WTC11 (cell line): Measurements from ENCODE around the gene SPDYE16. TPM values are rescaled to one million over a fixed set of nuclear protein-coding genes. Genes with fewer than 3 reads are reported as not detected.
"Not testable (repeated sequence)": the region's sequence is repeated elsewhere in the genome, so short reads cannot be mapped to it uniquely, and the experiment has no call there.

Experiments used
- ATAC-seq: fragments of 200-7000 bp; cut with Tn5 transposase; 2 replicates; pipeline ENCODE4 v1.10.0; 2021; ENCODE audit warnings: mild to moderate bottlenecking, moderate library complexity
- CTCF ChIA-PET: fragments of 300-600 bp; sonication (Branson Sonifier 250); formaldehyde crosslinking; loops from one replicate; lab custom pipeline; 2021; ENCODE audit warnings: antibody characterized with exemption; lab: Charles Lee
- POLR2A ChIA-PET: fragments of 350-600 bp; sonication (Branson Sonifier 250); formaldehyde crosslinking; loops from one replicate; lab custom pipeline; 2021; ENCODE audit warnings: antibody characterized with exemption; lab: Charles Lee
- DNase-seq: peaks from one replicate; pipeline ENCODE4 v3.0.0; 2021; ENCODE audit warnings: low spot score
- H3K27ac Mint-ChIP-seq: 2 replicates; pipeline ENCODE4 v1.8.0; 2021; ENCODE audit warnings: mixed read lengths
- H3K27me3 Mint-ChIP-seq: 2 replicates; pipeline ENCODE4 v1.8.0; 2021; ENCODE audit warnings: low read depth, mild to moderate bottlenecking, moderate library complexity, mixed read lengths
- H3K36me3 Mint-ChIP-seq: 2 replicates; pipeline ENCODE4 v1.8.0; 2021; ENCODE audit warnings: mixed read lengths
- H3K4me1 Mint-ChIP-seq: 2 replicates; pipeline ENCODE4 v1.8.0; 2022; ENCODE audit warnings: mixed read lengths
- H3K4me3 Mint-ChIP-seq: 2 replicates; pipeline ENCODE4 v1.8.0; 2021; ENCODE audit warnings: mild to moderate bottlenecking, moderate library complexity, mixed read lengths
- H3K9me3 Mint-ChIP-seq: 2 replicates; pipeline ENCODE4 v1.8.0; 2021; ENCODE audit warnings: mixed read lengths
- CBFB ChIP-seq: sonication (generic); formaldehyde crosslinking; IDR thresholded peaks from 2 replicates; pipeline ENCODE4 v1.8.1; 2022; ENCODE audit warnings: mild to moderate bottlenecking, low read depth, missing genetic modification reagents
- CREM ChIP-seq: sonication (generic); formaldehyde crosslinking; IDR thresholded peaks from 2 replicates; pipeline ENCODE4 v1.8.1; 2022; ENCODE audit warnings: mild to moderate bottlenecking, missing genetic modification reagents, moderate library complexity
- ETV6 ChIP-seq: sonication (generic); formaldehyde crosslinking; IDR thresholded peaks from 2 replicates; pipeline ENCODE4 v1.8.1; 2022; ENCODE audit warnings: mild to moderate bottlenecking, missing genetic modification reagents
- FOXK1 ChIP-seq: sonication (generic); formaldehyde crosslinking; IDR thresholded peaks from 2 replicates; pipeline ENCODE4 v1.8.0; 2022; ENCODE audit warnings: mild to moderate bottlenecking, moderate library complexity, missing genetic modification reagents
- FOXP1 ChIP-seq: sonication (generic); formaldehyde crosslinking; IDR thresholded peaks from 2 replicates; pipeline ENCODE4 v1.8.0; 2022; ENCODE audit warnings: missing genetic modification reagents, mild to moderate bottlenecking, moderate library complexity, borderline replicate concordance
- KAT7 ChIP-seq: sonication (generic); formaldehyde crosslinking; IDR thresholded peaks from 2 replicates; pipeline ENCODE4 v1.8.1; 2023; ENCODE audit warnings: missing genetic modification reagents, mild to moderate bottlenecking, borderline replicate concordance
- MAX ChIP-seq: sonication (generic); formaldehyde crosslinking; IDR thresholded peaks from 2 replicates; pipeline ENCODE4 v1.8.0; 2022; ENCODE audit warnings: mild to moderate bottlenecking, missing genetic modification reagents
- NFE2L1 ChIP-seq: sonication (generic); formaldehyde crosslinking; IDR thresholded peaks from 2 replicates; pipeline ENCODE4 v1.8.1; 2023; ENCODE audit warnings: missing genetic modification reagents
- NFYB ChIP-seq: sonication (generic); formaldehyde crosslinking; conservative IDR thresholded peaks from 2 replicates; pipeline ENCODE4 v1.8.0; 2022; ENCODE audit warnings: low read depth, missing genetic modification reagents
- NR2C2 ChIP-seq: sonication (generic); formaldehyde crosslinking; IDR thresholded peaks from 2 replicates; pipeline ENCODE4 v1.8.0; 2022; ENCODE audit warnings: mild to moderate bottlenecking, missing genetic modification reagents
- RELA ChIP-seq: sonication (generic); formaldehyde crosslinking; IDR thresholded peaks from 2 replicates; pipeline ENCODE4 v1.8.1; 2022; ENCODE audit warnings: missing genetic modification reagents, mild to moderate bottlenecking, borderline replicate concordance
- SP1 ChIP-seq: sonication (generic); formaldehyde crosslinking; conservative IDR thresholded peaks from 2 replicates; pipeline ENCODE4 v1.8.1; 2022; ENCODE audit warnings: missing genetic modification reagents
- TEAD1 ChIP-seq: sonication (generic); formaldehyde crosslinking; IDR thresholded peaks from 2 replicates; pipeline ENCODE4 v1.8.0; 2022; ENCODE audit warnings: mild to moderate bottlenecking, missing genetic modification reagents
- TP53 ChIP-seq: sonication (generic); formaldehyde crosslinking; IDR thresholded peaks from 2 replicates; pipeline ENCODE4 v1.8.1; 2023; ENCODE audit warnings: mild to moderate bottlenecking, missing genetic modification reagents
- ZBTB43 ChIP-seq: sonication (generic); formaldehyde crosslinking; IDR thresholded peaks from 2 replicates; pipeline ENCODE4 v1.8.1; 2023; ENCODE audit warnings: mild to moderate bottlenecking, missing genetic modification reagents
- ZNF317 ChIP-seq: sonication (generic); formaldehyde crosslinking; IDR thresholded peaks from 2 replicates; pipeline ENCODE4 v1.8.1; 2023; ENCODE audit warnings: low read depth, mild to moderate bottlenecking, moderate library complexity, missing genetic modification reagents, borderline replicate concordance
- total RNA-seq: library from RNA; stranded (reverse); gene quantifications from 3 replicates; pipeline ENCODE4 v1.2.3, GENCODE V29; 2021
- TF ChIP-seq, protein P1 (sequence below): sonication (generic); formaldehyde crosslinking; IDR thresholded peaks from 2 replicates; pipeline ENCODE4 v1.8.0; 2022; ENCODE audit warnings: mild to moderate bottlenecking, missing genetic modification reagents
- TF ChIP-seq, protein P2 (sequence below): sonication (generic); formaldehyde crosslinking; IDR thresholded peaks from 2 replicates; pipeline ENCODE4 v1.8.1; 2022; ENCODE audit warnings: mild to moderate bottlenecking, missing genetic modification reagents, moderate library complexity, borderline replicate concordance
- TF ChIP-seq, protein P3 (sequence below): sonication (generic); formaldehyde crosslinking; IDR thresholded peaks from 2 replicates; pipeline ENCODE4 v1.8.1; 2022; ENCODE audit warnings: mild to moderate bottlenecking, moderate library complexity, missing genetic modification reagents
- TF ChIP-seq, protein P4 (sequence below): sonication (generic); formaldehyde crosslinking; IDR thresholded peaks from 2 replicates; pipeline ENCODE4 v1.8.0; 2023; ENCODE audit warnings: missing genetic modification reagents, mild to moderate bottlenecking, borderline replicate concordance
- TF ChIP-seq, protein P5 (sequence below): sonication (generic); formaldehyde crosslinking; IDR thresholded peaks from 2 replicates; pipeline ENCODE4 v1.8.1; 2023; ENCODE audit warnings: mild to moderate bottlenecking, moderate library complexity, missing genetic modification reagents

SPDYE16 gene
- total RNA-seq, 1 experiment from 2014 or later, result not detected

GRCh38 chr7:76549025-76549854 lies 6.1 kb upstream of the SPDYE16 start:
- H3K36me3 Mint-ChIP-seq, CTCF ChIA-PET, POLR2A ChIA-PET, H3K9me3 Mint-ChIP-seq, H3K4me1 Mint-ChIP-seq, H3K27me3 Mint-ChIP-seq: not testable (repeated sequence)
- TF ChIP-seq TEAD1 (CRISPR knock-in tag) (0 out of 2 replicates have a peak, but pooled peaks have one; percentile 76), ZNF317 (0 out of 2 replicates have a peak, but pooled peaks have one; percentile 29), NFE2L1 (CRISPR knock-in tag) (peak; percentile 48; the same call in 1 of the 2 replicates), ETV6 (CRISPR knock-in tag) (peak; percentile 49; the same call in 1 of the 2 replicates), FOXP1 (CRISPR knock-in tag) (peak; percentile 89; the same call in 1 of the 2 replicates), FOXK1 (peak; percentile 69), MAX (CRISPR knock-in tag) (peak; percentile 87), RELA (CRISPR knock-in tag) (peak; percentile 70; the same call in 1 of the 2 replicates), NR2C2 (CRISPR knock-in tag) (peak; percentile 55; the same call in 1 of the 2 replicates), KAT7 (CRISPR knock-in tag) (peak; percentile 61; the same call in 1 of the 2 replicates), CBFB (CRISPR knock-in tag) (0 out of 2 replicates have a peak, but pooled peaks have one; percentile 26), NFYB (CRISPR knock-in tag) (0 out of 2 replicates have a peak, but pooled peaks have one; percentile 17), SP1 (CRISPR knock-in tag) (0 out of 2 replicates have a peak, but pooled peaks have one; percentile 13), TP53 (CRISPR knock-in tag) (0 out of 2 replicates have a peak, but pooled peaks have one; percentile 63), ZBTB43 (CRISPR knock-in tag) (0 out of 2 replicates have a peak, but pooled peaks have one; percentile 75), CREM (CRISPR knock-in tag) (peak; percentile 51; the same call in 1 of the 2 replicates)
- TF ChIP-seq, protein P1, sequence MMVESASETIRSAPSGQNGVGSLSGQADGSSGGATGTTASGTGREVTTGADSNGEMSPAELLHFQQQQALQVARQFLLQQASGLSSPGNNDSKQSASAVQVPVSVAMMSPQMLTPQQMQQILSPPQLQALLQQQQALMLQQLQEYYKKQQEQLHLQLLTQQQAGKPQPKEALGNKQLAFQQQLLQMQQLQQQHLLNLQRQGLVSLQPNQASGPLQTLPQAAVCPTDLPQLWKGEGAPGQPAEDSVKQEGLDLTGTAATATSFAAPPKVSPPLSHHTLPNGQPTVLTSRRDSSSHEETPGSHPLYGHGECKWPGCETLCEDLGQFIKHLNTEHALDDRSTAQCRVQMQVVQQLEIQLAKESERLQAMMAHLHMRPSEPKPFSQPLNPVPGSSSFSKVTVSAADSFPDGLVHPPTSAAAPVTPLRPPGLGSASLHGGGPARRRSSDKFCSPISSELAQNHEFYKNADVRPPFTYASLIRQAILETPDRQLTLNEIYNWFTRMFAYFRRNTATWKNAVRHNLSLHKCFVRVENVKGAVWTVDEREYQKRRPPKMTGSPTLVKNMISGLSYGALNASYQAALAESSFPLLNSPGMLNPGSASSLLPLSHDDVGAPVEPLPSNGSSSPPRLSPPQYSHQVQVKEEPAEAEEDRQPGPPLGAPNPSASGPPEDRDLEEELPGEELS (CRISPR knock-in tag), result peak; percentile 51
- TF ChIP-seq, protein P2, sequence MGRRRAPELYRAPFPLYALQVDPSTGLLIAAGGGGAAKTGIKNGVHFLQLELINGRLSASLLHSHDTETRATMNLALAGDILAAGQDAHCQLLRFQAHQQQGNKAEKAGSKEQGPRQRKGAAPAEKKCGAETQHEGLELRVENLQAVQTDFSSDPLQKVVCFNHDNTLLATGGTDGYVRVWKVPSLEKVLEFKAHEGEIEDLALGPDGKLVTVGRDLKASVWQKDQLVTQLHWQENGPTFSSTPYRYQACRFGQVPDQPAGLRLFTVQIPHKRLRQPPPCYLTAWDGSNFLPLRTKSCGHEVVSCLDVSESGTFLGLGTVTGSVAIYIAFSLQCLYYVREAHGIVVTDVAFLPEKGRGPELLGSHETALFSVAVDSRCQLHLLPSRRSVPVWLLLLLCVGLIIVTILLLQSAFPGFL (CRISPR knock-in tag), result peak; percentile 51; the same call in 1 of the 2 replicates
- TF ChIP-seq, protein P3, sequence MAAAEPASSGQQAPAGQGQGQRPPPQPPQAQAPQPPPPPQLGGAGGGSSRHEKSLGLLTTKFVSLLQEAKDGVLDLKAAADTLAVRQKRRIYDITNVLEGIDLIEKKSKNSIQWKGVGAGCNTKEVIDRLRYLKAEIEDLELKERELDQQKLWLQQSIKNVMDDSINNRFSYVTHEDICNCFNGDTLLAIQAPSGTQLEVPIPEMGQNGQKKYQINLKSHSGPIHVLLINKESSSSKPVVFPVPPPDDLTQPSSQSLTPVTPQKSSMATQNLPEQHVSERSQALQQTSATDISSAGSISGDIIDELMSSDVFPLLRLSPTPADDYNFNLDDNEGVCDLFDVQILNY (CRISPR knock-in tag), result peak; percentile 27; the same call in 1 of the 2 replicates
- TF ChIP-seq, protein P4, sequence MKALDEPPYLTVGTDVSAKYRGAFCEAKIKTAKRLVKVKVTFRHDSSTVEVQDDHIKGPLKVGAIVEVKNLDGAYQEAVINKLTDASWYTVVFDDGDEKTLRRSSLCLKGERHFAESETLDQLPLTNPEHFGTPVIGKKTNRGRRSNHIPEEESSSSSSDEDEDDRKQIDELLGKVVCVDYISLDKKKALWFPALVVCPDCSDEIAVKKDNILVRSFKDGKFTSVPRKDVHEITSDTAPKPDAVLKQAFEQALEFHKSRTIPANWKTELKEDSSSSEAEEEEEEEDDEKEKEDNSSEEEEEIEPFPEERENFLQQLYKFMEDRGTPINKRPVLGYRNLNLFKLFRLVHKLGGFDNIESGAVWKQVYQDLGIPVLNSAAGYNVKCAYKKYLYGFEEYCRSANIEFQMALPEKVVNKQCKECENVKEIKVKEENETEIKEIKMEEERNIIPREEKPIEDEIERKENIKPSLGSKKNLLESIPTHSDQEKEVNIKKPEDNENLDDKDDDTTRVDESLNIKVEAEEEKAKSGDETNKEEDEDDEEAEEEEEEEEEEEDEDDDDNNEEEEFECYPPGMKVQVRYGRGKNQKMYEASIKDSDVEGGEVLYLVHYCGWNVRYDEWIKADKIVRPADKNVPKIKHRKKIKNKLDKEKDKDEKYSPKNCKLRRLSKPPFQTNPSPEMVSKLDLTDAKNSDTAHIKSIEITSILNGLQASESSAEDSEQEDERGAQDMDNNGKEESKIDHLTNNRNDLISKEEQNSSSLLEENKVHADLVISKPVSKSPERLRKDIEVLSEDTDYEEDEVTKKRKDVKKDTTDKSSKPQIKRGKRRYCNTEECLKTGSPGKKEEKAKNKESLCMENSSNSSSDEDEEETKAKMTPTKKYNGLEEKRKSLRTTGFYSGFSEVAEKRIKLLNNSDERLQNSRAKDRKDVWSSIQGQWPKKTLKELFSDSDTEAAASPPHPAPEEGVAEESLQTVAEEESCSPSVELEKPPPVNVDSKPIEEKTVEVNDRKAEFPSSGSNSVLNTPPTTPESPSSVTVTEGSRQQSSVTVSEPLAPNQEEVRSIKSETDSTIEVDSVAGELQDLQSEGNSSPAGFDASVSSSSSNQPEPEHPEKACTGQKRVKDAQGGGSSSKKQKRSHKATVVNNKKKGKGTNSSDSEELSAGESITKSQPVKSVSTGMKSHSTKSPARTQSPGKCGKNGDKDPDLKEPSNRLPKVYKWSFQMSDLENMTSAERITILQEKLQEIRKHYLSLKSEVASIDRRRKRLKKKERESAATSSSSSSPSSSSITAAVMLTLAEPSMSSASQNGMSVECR (CRISPR knock-in tag), result peak; percentile 71; the same call in 1 of the 2 replicates
- TF ChIP-seq, protein P5, sequence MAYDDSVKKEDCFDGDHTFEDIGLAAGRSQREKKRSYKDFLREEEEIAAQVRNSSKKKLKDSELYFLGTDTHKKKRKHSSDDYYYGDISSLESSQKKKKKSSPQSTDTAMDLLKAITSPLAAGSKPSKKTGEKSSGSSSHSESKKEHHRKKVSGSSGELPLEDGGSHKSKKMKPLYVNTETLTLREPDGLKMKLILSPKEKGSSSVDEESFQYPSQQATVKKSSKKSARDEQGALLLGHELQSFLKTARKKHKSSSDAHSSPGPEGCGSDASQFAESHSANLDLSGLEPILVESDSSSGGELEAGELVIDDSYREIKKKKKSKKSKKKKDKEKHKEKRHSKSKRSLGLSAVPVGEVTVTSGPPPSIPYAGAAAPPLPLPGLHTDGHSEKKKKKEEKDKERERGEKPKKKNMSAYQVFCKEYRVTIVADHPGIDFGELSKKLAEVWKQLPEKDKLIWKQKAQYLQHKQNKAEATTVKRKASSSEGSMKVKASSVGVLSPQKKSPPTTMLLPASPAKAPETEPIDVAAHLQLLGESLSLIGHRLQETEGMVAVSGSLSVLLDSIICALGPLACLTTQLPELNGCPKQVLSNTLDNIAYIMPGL (CRISPR knock-in tag), result peak; percentile 64; the same call in 1 of the 2 replicates
- DNase-seq (peak; percentile 89), ATAC-seq (peak; percentile 99)
- H3K27ac Mint-ChIP-seq, result peak overlapping the region; percentile 89
- H3K4me3 Mint-ChIP-seq, result peak overlapping the region; percentile 83
